Raji (cell line): Measurements from ENCODE around the gene PSMA2.

ENCODE experiments used
- POLR2A ChIP-seq: IDR thresholded peaks from 2 replicates; pipeline ENCODE4 v1.6.1; 2011; ENCODE audit warnings: low read depth, low read length, control low read depth; ENCODE audit not compliant: insufficient read depth

The PSMA2 gene

DNA sequence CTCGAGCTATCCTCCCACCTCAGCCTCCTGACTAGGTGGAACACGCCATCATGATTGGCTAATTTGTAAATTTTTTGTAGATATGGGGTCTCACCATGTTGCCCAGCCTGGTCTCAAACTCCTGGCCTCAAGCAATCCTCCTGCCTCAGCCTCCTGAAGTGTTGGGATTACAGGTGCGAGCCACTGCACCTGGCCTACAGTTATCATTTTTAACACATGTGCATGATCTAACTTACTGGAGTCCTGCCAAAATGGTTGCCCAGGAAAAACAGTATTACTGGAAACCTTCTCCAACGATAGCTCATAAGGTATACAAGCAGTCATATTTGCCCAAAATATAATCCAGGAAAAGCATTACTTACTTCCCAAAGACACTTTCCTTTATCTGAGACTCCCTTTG, 20.4 kb upstream of the PSMA2 start:
- no peak for TF ChIP-seq POLR2A

DNA sequence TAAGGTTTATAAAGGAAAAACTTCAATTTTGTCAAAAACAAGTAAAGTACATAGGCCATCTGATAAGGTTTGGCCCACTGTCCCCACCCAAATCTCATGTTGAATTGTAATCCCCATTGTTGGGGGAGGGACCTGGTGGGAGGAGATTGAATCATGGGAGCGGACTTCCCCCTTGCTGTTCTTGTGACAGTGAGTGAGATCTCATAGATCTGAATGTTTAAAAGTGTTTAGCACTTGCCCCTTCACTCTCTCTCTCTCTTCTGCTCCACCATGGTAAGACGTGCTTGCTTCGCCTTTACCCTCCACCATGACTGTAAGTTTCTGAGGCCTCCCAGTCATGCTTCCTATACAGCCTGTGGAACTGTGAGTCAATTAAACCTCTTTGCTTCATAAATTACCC, 18.4 kb upstream of the PSMA2 start:
- TF ChIP-seq POLR2A = no peak

GRCh38 chr7:42947521-42947920, 15.5 kb upstream of the PSMA2 start:
- TF ChIP-seq POLR2A = no peak

DNA sequence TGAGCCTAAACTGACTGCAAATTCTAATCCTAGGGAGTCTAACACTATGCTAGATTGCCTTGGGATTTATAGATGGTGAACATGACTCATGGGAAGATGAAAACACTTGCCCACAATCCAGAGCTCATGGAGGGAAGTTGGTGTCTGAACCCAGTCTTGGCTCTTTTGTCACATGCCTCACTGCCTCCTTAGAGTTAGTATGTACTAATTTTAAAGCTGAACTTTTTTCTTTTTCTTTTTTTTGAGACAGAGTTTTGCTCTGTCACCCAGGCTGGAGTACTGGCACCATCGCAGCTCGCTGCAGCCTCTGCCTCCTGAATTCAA, 14.6 kb upstream of the PSMA2 start:
- TF ChIP-seq POLR2A = no peak

DNA sequence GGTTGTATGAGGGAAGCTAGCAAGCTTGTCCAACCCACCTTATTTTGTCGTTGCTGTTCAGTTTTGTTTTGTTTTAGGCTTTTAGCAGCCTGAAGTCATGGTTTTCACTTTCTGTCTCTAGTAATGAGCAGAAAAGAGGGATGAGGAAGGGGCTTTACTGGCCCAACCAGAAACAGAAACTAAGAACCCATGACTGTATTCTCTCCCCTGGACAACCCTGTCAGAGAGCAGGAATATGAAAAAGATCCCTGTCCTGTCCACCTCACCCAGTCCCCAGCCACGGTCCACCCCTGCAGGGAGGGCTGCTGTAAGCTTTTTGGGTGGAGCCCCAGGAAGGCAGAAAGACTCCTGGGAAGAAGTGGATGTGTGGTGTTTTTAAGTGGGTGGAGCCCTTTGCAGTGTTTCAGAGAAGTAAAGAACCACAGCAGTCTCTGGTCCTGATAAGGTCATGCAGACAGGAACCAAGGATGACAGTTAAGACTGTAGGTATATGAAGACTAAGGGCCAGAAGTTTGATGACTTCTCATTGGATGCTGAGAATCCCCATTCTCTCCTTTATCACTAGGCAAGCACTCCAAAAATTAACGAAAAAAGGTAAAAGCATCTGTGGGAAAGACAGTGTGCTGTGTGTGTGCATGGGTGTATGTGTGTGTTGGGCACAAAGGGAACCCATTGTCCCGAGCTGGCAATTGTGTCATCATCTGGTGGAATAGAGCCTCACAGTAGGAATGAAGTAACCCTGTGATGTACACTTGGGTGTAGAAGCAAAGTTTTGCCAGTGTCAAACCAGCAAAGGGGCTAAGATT, 14.1 kb upstream of the PSMA2 start:
- TF ChIP-seq POLR2A = no peak

GRCh38 chr7:42940985-42941847, 9.2 kb upstream of the PSMA2 start:
- no peak for TF ChIP-seq POLR2A

GRCh38 chr7:42939457-42940240, 7.7 kb upstream of the PSMA2 start:
- no peak for TF ChIP-seq POLR2A

- no peak for TF ChIP-seq POLR2A
Measured at GRCh38 chr7:42935861-42936260, 3.9 kb upstream of the PSMA2 start.

- no peak for TF ChIP-seq POLR2A
Measured at GRCh38 chr7:42934291-42934690, 2.3 kb upstream of the PSMA2 start.

- TF ChIP-seq POLR2A = no peak
Measured at GRCh38 chr7:42932811-42933591, 1.0 kb upstream of the PSMA2 start.

GRCh38 chr7:42931447-42931833, 534 bp downstream of the PSMA2 start:
- no peak for TF ChIP-seq POLR2A

DNA sequence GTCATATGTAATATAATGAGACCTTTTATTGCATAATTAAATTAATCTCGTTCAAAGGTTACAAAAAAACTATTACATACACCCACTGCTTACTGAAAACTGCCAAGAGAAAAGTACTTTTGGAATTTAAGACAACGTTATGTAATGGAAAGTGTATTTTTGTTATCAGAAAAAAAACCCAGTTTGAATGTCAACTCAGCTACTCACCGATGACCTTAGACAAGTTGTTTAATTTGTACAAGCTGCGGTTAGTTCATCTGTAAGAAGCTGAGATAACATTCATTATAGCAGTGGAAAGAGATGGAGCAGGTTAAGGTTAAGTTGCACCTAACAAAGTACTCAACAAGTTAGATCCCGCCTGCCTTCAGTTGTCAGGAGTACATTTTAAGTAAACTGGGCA, 1.1 kb downstream of the PSMA2 start:
- no peak for TF ChIP-seq POLR2A

GRCh38 chr7:42929449-42929848, 2.5 kb downstream of the PSMA2 start:
- TF ChIP-seq POLR2A = no peak

- TF ChIP-seq POLR2A = no peak
Measured at GRCh38 chr7:42928754-42929153, 3.2 kb downstream of the PSMA2 start.

- no peak for TF ChIP-seq POLR2A
Measured at GRCh38 chr7:42926204-42926603, 5.8 kb downstream of the PSMA2 start.
